ENCODE measurements around the gene LRP8. TPM values are rescaled to one million over a fixed set of nuclear protein-coding genes. Genes with fewer than 3 reads are reported as not detected.
A peak's percentile ranks its signal among the peaks of the same experiment; 100 is the strongest.

Gene LRP8
- total and polyA plus RNA-seq, 9 of the 15 experiments (the other 6 are each of a cell fraction or from before 2014, with no cell fraction given), result 7.1 to 56.1 (median 31.3) TPM

GRCh38 chr1:53238197-53239155 is 89.4 kb downstream of the LRP8 start, which contains the start of gene MAGOH (continued):
- TF ChIP-seq RBBP5 (IDR thresholded peaks at IDR 0.05; ENCODE audit: borderline replicate concordance, insufficient read depth, low read length, poor library complexity, severe bottlenecking), result peak; percentile 94
- TF ChIP-seq ZNF589 (CRISPR knock-in tag; IDR thresholded peaks at IDR 0.05; ENCODE audit: low read depth), result peak; percentile 83
- no peak for TF ChIP-seq ZNF41 (CRISPR knock-in tag; conservative IDR thresholded peaks at IDR 0.05)
- no peak for TF ChIP-seq MCM2 (IDR thresholded peaks at IDR 0.05; ENCODE audit: low read depth)
- no peak for TF ChIP-seq ASH1L (IDR thresholded peaks at IDR 0.05; ENCODE audit: borderline replicate concordance, low read depth, partially characterized antibody)
- TF ChIP-seq ELF2 (CRISPR knock-in tag; IDR thresholded peaks at IDR 0.05), result peak; percentile 91
- TF ChIP-seq SRSF7 (optimal IDR thresholded peaks at IDR 0.05; ENCODE audit: low read depth, low read length), result no peak
- TF ChIP-seq ILF3 (IDR thresholded peaks at IDR 0.05; ENCODE audit: borderline replicate concordance), result no peak; the same call in 1 of the 2 replicates
- no peak for TF ChIP-seq PCBP1 (IDR thresholded peaks at IDR 0.05; ENCODE audit: low read depth, low read length, poor library complexity, severe bottlenecking)
- no peak for TF ChIP-seq ZNF212 (CRISPR knock-in tag; IDR thresholded peaks at IDR 0.05)
- no peak for TF ChIP-seq HINFP (tag; conservative IDR thresholded peaks at IDR 0.05; ENCODE audit: low read depth)
- no peak for TF ChIP-seq PREB (CRISPR knock-in tag; IDR thresholded peaks at IDR 0.05)
- TF ChIP-seq CHAMP1 (IDR thresholded peaks at IDR 0.05), result peak; percentile 10; the same call in 1 of the 2 replicates
- TF ChIP-seq TSC22D4 (tag; IDR thresholded peaks at IDR 0.05), result no peak
- TF ChIP-seq POLR2AphosphoS2 (IDR thresholded peaks at IDR 0.05; ENCODE audit: low read length), result peak; percentile 61; the same call in 1 of the 2 replicates
- TF ChIP-seq ELF1 (tag; IDR thresholded peaks at IDR 0.05), result peak; percentile 95
- TF ChIP-seq ZNF280B (CRISPR knock-in tag; IDR thresholded peaks at IDR 0.05), result no peak
- TF ChIP-seq ZNF311 (CRISPR knock-in tag; IDR thresholded peaks at IDR 0.05), result no peak
- TF ChIP-seq RBM14 (IDR thresholded peaks at IDR 0.05; ENCODE audit: borderline replicate concordance, insufficient read depth, low read depth, low read length), result no peak
- peak; percentile 66 for TF ChIP-seq FOXJ2 (tag; IDR thresholded peaks at IDR 0.05)

Data from K562 (cell line).